ENCODE results near the gene COX7C. TPM values are rescaled to one million over a fixed set of nuclear protein-coding genes. Genes with fewer than 3 reads are reported as not detected.

COX7C gene
- total and polyA plus RNA-seq, 9 of the 15 experiments (the other 6 are each of a cell fraction or from before 2014, with no cell fraction given) = 576 to 1,783 (median 996) TPM

DNA sequence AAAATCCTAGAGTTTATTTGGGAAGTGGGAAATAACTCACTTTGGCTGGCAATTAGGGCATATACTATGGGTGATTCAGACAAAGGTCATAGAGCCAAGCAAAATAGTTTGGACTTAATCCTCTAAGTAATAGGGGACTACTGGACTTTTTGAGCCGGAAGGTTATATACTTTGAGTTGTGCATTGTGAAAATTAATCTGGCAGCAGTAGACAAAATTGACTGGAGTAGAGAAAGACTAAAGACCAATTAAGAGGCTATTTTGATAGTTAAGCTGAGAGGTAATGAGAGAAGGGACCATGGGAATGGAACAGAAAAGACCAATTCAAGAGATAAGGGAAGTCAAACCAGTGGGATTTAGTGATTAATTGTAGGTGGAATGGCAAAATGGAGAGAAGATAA is 28.9 kb downstream of the COX7C start:
- DNase-seq (ENCODE audit: extremely low read depth in 1 of 4, low spot score in 3 of 4) = no peak

More for the DNA sequence above, 28.9 kb downstream of the COX7C start:
- Histone ChIP-seq H3K4me1 (replicated peaks in 1 of 2; ENCODE audit: control insufficient read depth in 2 of 2, insufficient read depth in 2 of 2, low read length in 2 of 2) (no peaks in the 10 kb centered on the region), H3K9me3 (replicated peaks; ENCODE audit: control insufficient read depth, insufficient read depth, low read depth, low read length) (no peaks in the 10 kb centered on the region), H4K20me1 (replicated peaks; ENCODE audit: control insufficient read depth, insufficient read depth, low read length) (no peaks in the 10 kb centered on the region), H3K9ac (ENCODE audit: insufficient read depth in 1 of 2, low read depth in 2 of 2, low read length in 2 of 2) (no peak overlapping the region), H3K4me3 (no peak overlapping the region), H3K4me2 (ENCODE audit: insufficient read depth, low read length) (no peak overlapping the region), H3K27me3 (ENCODE audit: control insufficient read depth in 2 of 2, insufficient read depth in 2 of 2, low read length in 2 of 2) (no peaks in the 10 kb centered on the region), H3K9me1 (ENCODE audit: control insufficient read depth, insufficient read depth, low read length) (no peaks in the 10 kb centered on the region), H3K36me3 (ENCODE audit: control insufficient read depth, insufficient read depth, low read length) (no peaks in the 10 kb centered on the region), H2AFZ (ENCODE audit: low read depth, low read length) (no peak overlapping the region), H3K79me2 (ENCODE audit: control insufficient read depth, insufficient read depth, low read length) (no peaks in the 10 kb centered on the region), H3K27ac (ENCODE audit: extremely low read depth, low read depth, low read length) (no peak overlapping the region)
- intact Hi-C loops (cut with micrococcal nuclease) (no loop called here), in situ Hi-C loops (cut with MboI) (no loop called here)
- ChIA-PET POLR2A (no interaction called here), CTCF (ENCODE audit: low intra/inter-chr PET ratio) (no interaction called here)
- BruUV-seq (replicated peaks) = no TSS peak
- no peak for ATAC-seq
- 17% methylated on average over 1 of the region's 1 CpG for WGBS (ENCODE audit: insufficient coverage, low coverage, missing lambda C conversion rate)
- no peak for FAIRE-seq
- TF ChIP-seq STAT5B (CRISPR knock-in tag; IDR thresholded peaks at IDR 0.05) (no peak), SNAPC5 (CRISPR knock-in tag; IDR thresholded peaks at IDR 0.05) (no peak), MEF2D (tag; conservative IDR thresholded peaks at IDR 0.05; ENCODE audit: low read depth) (no peak), TBL1XR1 (IDR thresholded peaks at IDR 0.05; ENCODE audit: low read length in 2 of 2) (no peak), SMARCA4 (IDR thresholded peaks at IDR 0.05) (no peak), SUPT5H (IDR thresholded peaks at IDR 0.05) (no peak), TCF7 (IDR thresholded peaks at IDR 0.05; ENCODE audit: borderline replicate concordance) (no peak), MLLT1 (IDR thresholded peaks at IDR 0.05) (no peak), ZNF121 (CRISPR knock-in tag; conservative IDR thresholded peaks at IDR 0.05) (no peak), POLR2AphosphoS5 (IDR thresholded peaks at IDR 0.05; ENCODE audit: control insufficient read depth, insufficient read depth, low read depth, low read length) (no peak), RFX7 (CRISPR knock-in tag; IDR thresholded peaks at IDR 0.05) (no peak), C11orf30 (IDR thresholded peaks at IDR 0.05; ENCODE audit: low read depth) (no peak), IRF2 (CRISPR knock-in tag; IDR thresholded peaks at IDR 0.05) (no peak), PPARD (CRISPR knock-in tag; IDR thresholded peaks at IDR 0.05) (no peak)
- TF ChIP-seq, protein P1, sequence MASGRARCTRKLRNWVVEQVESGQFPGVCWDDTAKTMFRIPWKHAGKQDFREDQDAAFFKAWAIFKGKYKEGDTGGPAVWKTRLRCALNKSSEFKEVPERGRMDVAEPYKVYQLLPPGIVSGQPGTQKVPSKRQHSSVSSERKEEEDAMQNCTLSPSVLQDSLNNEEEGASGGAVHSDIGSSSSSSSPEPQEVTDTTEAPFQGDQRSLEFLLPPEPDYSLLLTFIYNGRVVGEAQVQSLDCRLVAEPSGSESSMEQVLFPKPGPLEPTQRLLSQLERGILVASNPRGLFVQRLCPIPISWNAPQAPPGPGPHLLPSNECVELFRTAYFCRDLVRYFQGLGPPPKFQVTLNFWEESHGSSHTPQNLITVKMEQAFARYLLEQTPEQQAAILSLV (tag; IDR thresholded peaks at IDR 0.05) = no peak
- TF ChIP-seq, protein P2, sequence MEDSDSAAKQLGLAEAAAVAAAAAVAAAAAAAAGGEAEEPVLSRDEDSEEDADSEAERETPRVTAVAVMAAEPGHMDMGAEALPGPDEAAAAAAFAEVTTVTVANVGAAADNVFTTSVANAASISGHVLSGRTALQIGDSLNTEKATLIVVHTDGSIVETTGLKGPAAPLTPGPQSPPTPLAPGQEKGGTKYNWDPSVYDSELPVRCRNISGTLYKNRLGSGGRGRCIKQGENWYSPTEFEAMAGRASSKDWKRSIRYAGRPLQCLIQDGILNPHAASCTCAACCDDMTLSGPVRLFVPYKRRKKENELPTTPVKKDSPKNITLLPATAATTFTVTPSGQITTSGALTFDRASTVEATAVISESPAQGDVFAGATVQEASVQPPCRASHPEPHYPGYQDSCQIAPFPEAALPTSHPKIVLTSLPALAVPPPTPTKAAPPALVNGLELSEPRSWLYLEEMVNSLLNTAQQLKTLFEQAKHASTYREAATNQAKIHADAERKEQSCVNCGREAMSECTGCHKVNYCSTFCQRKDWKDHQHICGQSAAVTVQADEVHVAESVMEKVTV (CRISPR knock-in tag; IDR thresholded peaks at IDR 0.05) = no peak
- TF ChIP-seq, protein P3, sequence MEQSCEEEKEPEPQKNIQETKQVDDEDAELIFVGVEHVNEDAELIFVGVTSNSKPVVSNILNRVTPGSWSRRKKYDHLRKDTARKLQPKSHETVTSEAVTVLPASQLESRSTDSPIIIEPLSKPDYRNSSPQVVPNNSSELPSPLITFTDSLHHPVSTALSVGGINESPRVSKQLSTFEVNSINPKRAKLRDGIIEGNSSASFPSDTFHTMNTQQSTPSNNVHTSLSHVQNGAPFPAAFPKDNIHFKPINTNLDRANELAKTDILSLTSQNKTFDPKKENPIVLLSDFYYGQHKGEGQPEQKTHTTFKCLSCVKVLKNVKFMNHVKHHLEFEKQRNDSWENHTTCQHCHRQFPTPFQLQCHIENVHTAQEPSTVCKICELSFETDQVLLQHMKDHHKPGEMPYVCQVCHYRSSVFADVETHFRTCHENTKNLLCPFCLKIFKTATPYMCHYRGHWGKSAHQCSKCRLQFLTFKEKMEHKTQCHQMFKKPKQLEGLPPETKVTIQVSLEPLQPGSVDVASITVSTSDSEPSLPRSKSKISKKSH (CRISPR knock-in tag; IDR thresholded peaks at IDR 0.05) = no peak
